ENCODE measurements around the gene TNFRSF1A.

TNFRSF1A gene

GRCh38 chr12:6341417-6342139, at the start of gene TNFRSF1A:
TSS of gene TNFRSF1A (minus strand) at chr12:6342076. CDS start at chr12:6341814, 262 bp downstream.
- Mint-ChIP-seq H3K4me3 (no peak within 1 kb of the TSS), H3K27ac (no peak within 1 kb of the TSS), H3K36me3 (no peaks in the 10 kb centered on the region), H3K4me1 (peaks cover 5% of the 10 kb centered on the region), H3K27me3 (peaks cover 38% of the 10 kb centered on the region), H3K9me3 (no peaks in the 10 kb centered on the region)
- no peak for ATAC-seq (ENCODE audit: low read depth)
- DNase-seq (ENCODE audit: low spot score in 2 of 2): no peak

GRCh38 chr12:6391013-6391412, 49.1 kb upstream of the TNFRSF1A start:
- Mint-ChIP-seq H3K4me1 (no peaks in the 10 kb centered on the region), H3K27ac (no peak overlapping the region), H3K27me3 (peaks cover 13% of the 10 kb centered on the region)

GRCh38 chr12:6390084-6390799, 48.4 kb upstream of the TNFRSF1A start:
- H3K27me3 Mint-ChIP-seq: peaks cover 11% of the 10 kb centered on the region
- no peaks in the 10 kb centered on the region for H3K4me1 Mint-ChIP-seq
- H3K27ac Mint-ChIP-seq: no peak overlapping the region
- no peak for DNase-seq (ENCODE audit: low spot score in 2 of 2)
- H3K36me3 Mint-ChIP-seq: no peaks in the 10 kb centered on the region
- H3K4me3 Mint-ChIP-seq: no peak overlapping the region
- ATAC-seq (ENCODE audit: low read depth): no peak
- H3K9me3 Mint-ChIP-seq: no peaks in the 10 kb centered on the region

More at GRCh38 chr12:6391013-6391412, 49.1 kb upstream of the TNFRSF1A start:
- H3K4me3 Mint-ChIP-seq: no peak overlapping the region
- ATAC-seq (ENCODE audit: low read depth) (no peak), DNase-seq (ENCODE audit: low spot score in 2 of 2) (no peak)
- no peaks in the 10 kb centered on the region for H3K36me3 Mint-ChIP-seq
- no peaks in the 10 kb centered on the region for H3K9me3 Mint-ChIP-seq

DNA sequence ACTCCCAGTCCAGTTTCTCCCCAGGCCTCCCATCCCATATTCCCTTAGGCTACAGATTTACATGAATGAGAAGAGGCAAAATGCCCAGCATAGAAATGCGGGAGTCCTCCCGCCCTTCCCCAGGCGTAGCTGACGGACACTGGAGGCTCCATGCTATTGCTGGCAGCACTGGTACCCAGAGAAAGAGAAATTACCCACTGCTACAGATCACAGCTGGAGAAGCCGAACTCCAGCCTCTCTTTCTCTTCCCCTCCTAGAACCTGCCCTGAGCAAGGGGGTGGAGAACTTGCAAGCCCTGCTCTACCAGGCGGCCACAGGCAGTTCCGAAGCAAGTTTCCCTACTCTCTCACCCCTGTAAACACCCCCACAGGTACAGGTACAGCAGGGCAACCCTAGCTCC, 45.7 kb upstream of the TNFRSF1A start:
- H3K27me3 Mint-ChIP-seq: peaks cover 21% of the 10 kb centered on the region
- H3K4me1 Mint-ChIP-seq: no peaks in the 10 kb centered on the region
- no peak overlapping the region for H3K4me3 Mint-ChIP-seq
- no peak overlapping the region for H3K27ac Mint-ChIP-seq
- H3K9me3 Mint-ChIP-seq: no peaks in the 10 kb centered on the region
- no peaks in the 10 kb centered on the region for H3K36me3 Mint-ChIP-seq
- DNase-seq (ENCODE audit: low spot score in 2 of 2) (no peak), ATAC-seq (ENCODE audit: low read depth) (no peak)

- Mint-ChIP-seq H3K27me3 (peaks cover 26% of the 10 kb centered on the region), H3K27ac (no peak overlapping the region), H3K36me3 (no peaks in the 10 kb centered on the region)
Observed at GRCh38 chr12:6386491-6386890, 44.6 kb upstream of the TNFRSF1A start.

GRCh38 chr12:6386038-6386437, 44.2 kb upstream of the TNFRSF1A start:
- H3K36me3 Mint-ChIP-seq: no peaks in the 10 kb centered on the region
- H3K27ac Mint-ChIP-seq: no peak overlapping the region
- ATAC-seq (ENCODE audit: low read depth) (no peak), DNase-seq (ENCODE audit: low spot score in 2 of 2) (no peak)
- H3K9me3 Mint-ChIP-seq: no peaks in the 10 kb centered on the region
- no peaks in the 10 kb centered on the region for H3K4me1 Mint-ChIP-seq
- H3K4me3 Mint-ChIP-seq: no peak overlapping the region
- peaks cover 29% of the 10 kb centered on the region for H3K27me3 Mint-ChIP-seq

More at GRCh38 chr12:6386491-6386890, 44.6 kb upstream of the TNFRSF1A start:
- no peaks in the 10 kb centered on the region for H3K9me3 Mint-ChIP-seq
- H3K4me3 Mint-ChIP-seq: no peak overlapping the region
- ATAC-seq (ENCODE audit: low read depth) (no peak), DNase-seq (ENCODE audit: low spot score in 2 of 2) (no peak)
- H3K4me1 Mint-ChIP-seq: no peaks in the 10 kb centered on the region

- ATAC-seq (ENCODE audit: low read depth): no peak
- DNase-seq (ENCODE audit: low spot score in 2 of 2): no peak
- no peaks in the 10 kb centered on the region for H3K9me3 Mint-ChIP-seq
- no peak overlapping the region for H3K27ac Mint-ChIP-seq
- H3K36me3 Mint-ChIP-seq: no peaks in the 10 kb centered on the region
- H3K4me3 Mint-ChIP-seq: no peak overlapping the region
- no peaks in the 10 kb centered on the region for H3K4me1 Mint-ChIP-seq
- H3K27me3 Mint-ChIP-seq: peaks cover 33% of the 10 kb centered on the region
Observed at GRCh38 chr12:6384499-6385436, 42.9 kb upstream of the TNFRSF1A start.

GRCh38 chr12:6383572-6384498, 42.0 kb upstream of the TNFRSF1A start, which contains the start of gene LTBR:
TSS of gene LTBR (plus strand) at chr12:6384162. CDS start at chr12:6384359, 197 bp downstream.
- Mint-ChIP-seq H3K4me3 (peak within 1 kb of the TSS; percentile 6), H3K27ac (no peak within 1 kb of the TSS)

GRCh38 chr12:6382982-6383381, 41.1 kb upstream of the TNFRSF1A start:
- Mint-ChIP-seq H3K9me3 (no peaks in the 10 kb centered on the region), H3K27ac (no peak overlapping the region), H3K27me3 (peaks cover 32% of the 10 kb centered on the region), H3K4me3 (no peak overlapping the region), H3K4me1 (no peaks in the 10 kb centered on the region), H3K36me3 (no peaks in the 10 kb centered on the region)
- DNase-seq (ENCODE audit: low spot score in 2 of 2) (no peak), ATAC-seq (ENCODE audit: low read depth) (no peak)

More at GRCh38 chr12:6383572-6384498, 42.0 kb upstream of the TNFRSF1A start, which contains the start of gene LTBR:
- H3K9me3 Mint-ChIP-seq: no peaks in the 10 kb centered on the region
- DNase-seq (ENCODE audit: low spot score in 2 of 2): no peak
- H3K36me3 Mint-ChIP-seq: no peaks in the 10 kb centered on the region
- peaks cover 33% of the 10 kb centered on the region for H3K27me3 Mint-ChIP-seq
- no peaks in the 10 kb centered on the region for H3K4me1 Mint-ChIP-seq
- peak; percentile 34 for ATAC-seq (ENCODE audit: low read depth)

DNA sequence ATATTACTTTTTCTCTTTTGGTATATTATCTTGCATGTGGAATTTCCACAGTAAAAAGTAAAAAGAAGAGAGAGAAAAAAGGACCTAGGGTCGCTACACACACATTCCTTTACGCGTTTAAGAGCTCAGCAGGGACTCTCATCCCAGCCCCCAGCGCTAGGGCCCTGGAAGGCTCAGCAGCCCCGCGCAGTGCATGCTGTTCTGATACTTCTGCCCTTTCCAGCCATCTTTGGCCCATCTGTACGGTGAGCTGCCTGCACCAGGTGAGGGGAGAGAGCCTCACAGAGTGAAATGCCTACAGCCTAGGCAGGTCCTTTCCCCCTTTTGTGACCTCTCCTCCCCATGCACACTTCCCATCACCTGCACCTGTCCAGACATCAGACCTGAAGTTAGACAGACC, 40.5 kb upstream of the TNFRSF1A start:
- peaks cover 28% of the 10 kb centered on the region for H3K27me3 Mint-ChIP-seq
- H3K36me3 Mint-ChIP-seq: no peaks in the 10 kb centered on the region

GRCh38 chr12:6380141-6381121, 38.6 kb upstream of the TNFRSF1A start:
- Mint-ChIP-seq H3K36me3 (no peaks in the 10 kb centered on the region), H3K4me3 (no peak overlapping the region), H3K4me1 (peaks cover 3% of the 10 kb centered on the region), H3K27me3 (peaks cover 32% of the 10 kb centered on the region), H3K27ac (no peak overlapping the region), H3K9me3 (no peaks in the 10 kb centered on the region)
- ATAC-seq (ENCODE audit: low read depth): no peak
- DNase-seq (ENCODE audit: low spot score in 2 of 2): no peak

More for the DNA sequence above, 40.5 kb upstream of the TNFRSF1A start:
- no peak for ATAC-seq (ENCODE audit: low read depth)
- no peaks in the 10 kb centered on the region for H3K9me3 Mint-ChIP-seq
- no peaks in the 10 kb centered on the region for H3K4me1 Mint-ChIP-seq
- no peak overlapping the region for H3K4me3 Mint-ChIP-seq
- H3K27ac Mint-ChIP-seq: no peak overlapping the region
- no peak for DNase-seq (ENCODE audit: low spot score in 2 of 2)

All from memory B cell (primary cell).